ENCODE data around the gene CENPT. TPM values are rescaled to one million over a fixed set of nuclear protein-coding genes. Genes with fewer than 3 reads are reported as not detected.

The CENPT gene
- total and polyA plus RNA-seq, 2 of the 13 experiments (the other 11 are each of a cell fraction or from before 2014, with no cell fraction given) = 40.9 to 43.3 TPM

DNA sequence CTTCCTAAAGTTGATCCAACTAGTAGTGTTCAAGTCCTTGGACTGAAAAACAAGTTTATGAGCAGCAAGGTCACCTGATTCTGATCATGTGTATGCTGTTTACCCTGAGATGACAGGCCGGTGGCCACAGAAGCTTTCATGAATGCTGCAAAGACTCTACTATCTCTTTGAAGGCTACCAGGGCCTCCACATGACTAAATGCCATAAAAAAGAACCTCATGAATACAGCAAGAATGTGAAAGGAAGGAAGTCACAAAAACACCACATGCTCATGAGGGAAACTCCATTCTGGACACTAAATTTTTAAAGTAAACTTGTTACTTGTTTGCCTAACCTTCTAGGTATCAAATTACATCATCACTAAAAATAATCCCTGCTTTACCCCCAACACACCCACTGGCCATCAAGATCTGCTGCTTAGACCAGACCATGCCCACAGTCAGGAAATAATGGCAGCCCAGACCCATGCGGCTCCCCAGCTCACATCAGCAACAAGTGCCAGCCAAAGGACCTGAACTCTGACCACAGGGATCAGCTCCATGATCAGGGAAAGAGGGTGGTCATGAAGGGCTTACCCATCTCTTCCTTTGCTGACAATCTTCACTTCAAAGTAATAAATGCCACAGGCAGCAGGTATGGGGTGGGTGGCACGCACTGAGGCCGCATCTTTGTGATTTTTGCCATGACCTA lies 42.5 kb downstream of the CENPT start (continued):
- TF ChIP-seq SKI (IDR thresholded peaks at IDR 0.05; ENCODE audit: partially characterized antibody) (no peak), SATB2 (CRISPR knock-in tag; IDR thresholded peaks at IDR 0.05) (no peak), ZNF777 (CRISPR knock-in tag; IDR thresholded peaks at IDR 0.05) (no peak), CC2D1A (CRISPR knock-in tag; IDR thresholded peaks at IDR 0.05) (no peak), NFIC (IDR thresholded peaks at IDR 0.05; ENCODE audit: low read length) (no peak), KAT7 (CRISPR knock-in tag; IDR thresholded peaks at IDR 0.05; ENCODE audit: borderline replicate concordance) (no peak), KAT2B (IDR thresholded peaks at IDR 0.05; ENCODE audit: borderline replicate concordance, low read depth, low read length) (no peak), ZNF367 (CRISPR knock-in tag; IDR thresholded peaks at IDR 0.05; ENCODE audit: borderline replicate concordance) (no peak), PHF21A (CRISPR knock-in tag; IDR thresholded peaks at IDR 0.05) (peak; percentile 27; the same call in 1 of the 2 replicates), CREB1 (IDR thresholded peaks at IDR 0.05) (no peak), CREB1 (CRISPR knock-in tag; IDR thresholded peaks at IDR 0.05) (no peak), RBFOX2 (IDR thresholded peaks at IDR 0.05; ENCODE audit: low read depth, low read length) (no peak), ZFY (CRISPR knock-in tag; IDR thresholded peaks at IDR 0.05) (no peak), SMYD3 (CRISPR knock-in tag; IDR thresholded peaks at IDR 0.05) (0 out of 2 replicates have a peak, but pooled peaks have one; percentile 21), NONO (IDR thresholded peaks at IDR 0.05) (no peak), NONO (CRISPR knock-in tag; conservative IDR thresholded peaks at IDR 0.05) (no peak), HDAC2 (CRISPR knock-in tag; IDR thresholded peaks at IDR 0.05) (peak; percentile 15; the same call in 1 of the 2 replicates), ZNF121 (CRISPR knock-in tag; IDR thresholded peaks at IDR 0.05) (no peak), SYNCRIP (IDR thresholded peaks at IDR 0.05; ENCODE audit: insufficient read depth, low read depth, low read length) (no peak), AHR (CRISPR knock-in tag; IDR thresholded peaks at IDR 0.05) (no peak), KDM6A (CRISPR knock-in tag; IDR thresholded peaks at IDR 0.05; ENCODE audit: low read depth) (no peak), ZNF124 (CRISPR knock-in tag; IDR thresholded peaks at IDR 0.05) (no peak), ZFAT (CRISPR knock-in tag; conservative IDR thresholded peaks at IDR 0.05) (no peak), ZNF343 (CRISPR knock-in tag; IDR thresholded peaks at IDR 0.05) (no peak), NCOA5 (CRISPR knock-in tag; IDR thresholded peaks at IDR 0.05) (no peak), MAF1 (CRISPR knock-in tag; IDR thresholded peaks at IDR 0.05; ENCODE audit: borderline replicate concordance) (no peak), ZNF143 (CRISPR knock-in tag; IDR thresholded peaks at IDR 0.05) (no peak)
- TF ChIP-seq, protein P1, sequence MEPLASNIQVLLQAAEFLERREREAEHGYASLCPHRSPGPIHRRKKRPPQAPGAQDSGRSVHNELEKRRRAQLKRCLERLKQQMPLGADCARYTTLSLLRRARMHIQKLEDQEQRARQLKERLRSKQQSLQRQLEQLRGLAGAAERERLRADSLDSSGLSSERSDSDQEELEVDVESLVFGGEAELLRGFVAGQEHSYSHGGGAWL (CRISPR knock-in tag; IDR thresholded peaks at IDR 0.05) = no peak
- TF ChIP-seq, protein P2, sequence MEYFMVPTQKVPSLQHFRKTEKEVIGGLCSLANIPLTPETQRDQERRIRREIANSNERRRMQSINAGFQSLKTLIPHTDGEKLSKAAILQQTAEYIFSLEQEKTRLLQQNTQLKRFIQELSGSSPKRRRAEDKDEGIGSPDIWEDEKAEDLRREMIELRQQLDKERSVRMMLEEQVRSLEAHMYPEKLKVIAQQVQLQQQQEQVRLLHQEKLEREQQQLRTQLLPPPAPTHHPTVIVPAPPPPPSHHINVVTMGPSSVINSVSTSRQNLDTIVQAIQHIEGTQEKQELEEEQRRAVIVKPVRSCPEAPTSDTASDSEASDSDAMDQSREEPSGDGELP (IDR thresholded peaks at IDR 0.05; ENCODE audit: borderline replicate concordance, low read depth) = peak; percentile 74; the same call in 1 of the 2 replicates
- TF ChIP-seq, protein P3, sequence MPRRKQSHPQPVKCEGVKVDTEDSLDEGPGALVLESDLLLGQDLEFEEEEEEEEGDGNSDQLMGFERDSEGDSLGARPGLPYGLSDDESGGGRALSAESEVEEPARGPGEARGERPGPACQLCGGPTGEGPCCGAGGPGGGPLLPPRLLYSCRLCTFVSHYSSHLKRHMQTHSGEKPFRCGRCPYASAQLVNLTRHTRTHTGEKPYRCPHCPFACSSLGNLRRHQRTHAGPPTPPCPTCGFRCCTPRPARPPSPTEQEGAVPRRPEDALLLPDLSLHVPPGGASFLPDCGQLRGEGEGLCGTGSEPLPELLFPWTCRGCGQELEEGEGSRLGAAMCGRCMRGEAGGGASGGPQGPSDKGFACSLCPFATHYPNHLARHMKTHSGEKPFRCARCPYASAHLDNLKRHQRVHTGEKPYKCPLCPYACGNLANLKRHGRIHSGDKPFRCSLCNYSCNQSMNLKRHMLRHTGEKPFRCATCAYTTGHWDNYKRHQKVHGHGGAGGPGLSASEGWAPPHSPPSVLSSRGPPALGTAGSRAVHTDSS (CRISPR knock-in tag; conservative IDR thresholded peaks at IDR 0.05) = no peak
- TF ChIP-seq, protein P4, sequence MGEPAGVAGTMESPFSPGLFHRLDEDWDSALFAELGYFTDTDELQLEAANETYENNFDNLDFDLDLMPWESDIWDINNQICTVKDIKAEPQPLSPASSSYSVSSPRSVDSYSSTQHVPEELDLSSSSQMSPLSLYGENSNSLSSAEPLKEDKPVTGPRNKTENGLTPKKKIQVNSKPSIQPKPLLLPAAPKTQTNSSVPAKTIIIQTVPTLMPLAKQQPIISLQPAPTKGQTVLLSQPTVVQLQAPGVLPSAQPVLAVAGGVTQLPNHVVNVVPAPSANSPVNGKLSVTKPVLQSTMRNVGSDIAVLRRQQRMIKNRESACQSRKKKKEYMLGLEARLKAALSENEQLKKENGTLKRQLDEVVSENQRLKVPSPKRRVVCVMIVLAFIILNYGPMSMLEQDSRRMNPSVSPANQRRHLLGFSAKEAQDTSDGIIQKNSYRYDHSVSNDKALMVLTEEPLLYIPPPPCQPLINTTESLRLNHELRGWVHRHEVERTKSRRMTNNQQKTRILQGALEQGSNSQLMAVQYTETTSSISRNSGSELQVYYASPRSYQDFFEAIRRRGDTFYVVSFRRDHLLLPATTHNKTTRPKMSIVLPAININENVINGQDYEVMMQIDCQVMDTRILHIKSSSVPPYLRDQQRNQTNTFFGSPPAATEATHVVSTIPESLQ (CRISPR knock-in tag; conservative IDR thresholded peaks at IDR 0.05) = no peak
